ENCODE data around the gene MX2. TPM values are rescaled to one million over a fixed set of nuclear protein-coding genes. Genes with fewer than 3 reads are reported as not detected.
A peak's percentile ranks its signal among the peaks of the same experiment; 100 is the strongest.

The MX2 gene
- total and polyA plus RNA-seq, 10 of the 15 experiments (the other 5 are each of a cell fraction or from before 2014, with no cell fraction given), result 10.5 to 167 (median 46.1) TPM

GRCh38 chr21:41319273-41319672 lies 42.6 kb upstream of the MX2 start (continued):
- no peak for TF ChIP-seq SMARCA5 (IDR thresholded peaks at IDR 0.05)
- TF ChIP-seq PAX5 (IDR thresholded peaks at IDR 0.05; ENCODE audit: borderline replicate concordance, low read depth, low read length), result no peak
- no peak for TF ChIP-seq POLR2A (IDR thresholded peaks at IDR 0.05; ENCODE audit: low read depth, low read length)
- no peak for TF ChIP-seq HDAC6 (IDR thresholded peaks at IDR 0.05; ENCODE audit: unreplicated experiment)
- TF ChIP-seq IRF5 (IDR thresholded peaks at IDR 0.05; ENCODE audit: borderline replicate concordance), result no peak

- H3K9ac ChIP-seq (ENCODE audit: control insufficient read depth, insufficient read depth, low read length), result no peak overlapping the region
- no peak overlapping the region for H2AFZ ChIP-seq (ENCODE audit: control insufficient read depth, low read depth, low read length)
- FAIRE-seq (no peak), ATAC-seq (0 out of 3 replicates have a peak, but pooled peaks have one; percentile 28), DNase-seq (ENCODE audit: low read depth, low spot score) (no peak)
- intact Hi-C loops (cut with micrococcal nuclease; ENCODE audit: unreplicated experiment), result no loop called here
- ChIA-PET RAD21 (ENCODE audit: unreplicated experiment) (no interaction called here), CTCF (no interaction called here), POLR2A (no interaction called here), SMC1A (ENCODE audit: uncharacterized antibody, unreplicated experiment) (interaction anchor here (0.9 to 1.4 kb wide), 3 partner anchors 12 to 40 kb away, joined by 3 to 4 read pairs (median 4); no protein-coding TSS in a partner anchor)
- no TSS peak for BruUV-seq (replicated peaks)
- H3K4me2 ChIP-seq (ENCODE audit: control insufficient read depth, insufficient read depth), result no peak overlapping the region
- no peaks in the 10 kb centered on the region for H3K36me3 ChIP-seq (ENCODE audit: control insufficient read depth in 2 of 2, insufficient read depth in 2 of 2, low read length in 1 of 2)
- 46% methylated on average over 20 of the region's 20 CpGs for WGBS (ENCODE audit: insufficient coverage, insufficient replicate concordance, low lambda C conversion rate, missing lambda C conversion rate)
- no peaks in the 10 kb centered on the region; the same call in 1 of the 2 replicates for H4K20me1 ChIP-seq (ENCODE audit: control insufficient read depth, insufficient read depth)
- no peak overlapping the region for H3K27ac ChIP-seq (ENCODE audit: control insufficient read depth, insufficient read depth)
- H3K4me1 ChIP-seq (ENCODE audit: control insufficient read depth, insufficient read depth, low read length), result no peaks in the 10 kb centered on the region
- H3K4me3 ChIP-seq, result no peak overlapping the region
- no peaks in the 10 kb centered on the region for H3K9me3 ChIP-seq (replicated peaks; ENCODE audit: control insufficient read depth, insufficient read depth, low read length)
- no peaks in the 10 kb centered on the region for H3K79me2 ChIP-seq (ENCODE audit: control insufficient read depth, insufficient read depth, low read length)
- H3K27me3 ChIP-seq (replicated peaks in 1 of 2; ENCODE audit: control insufficient read depth in 2 of 2, insufficient read depth in 2 of 2, low read length in 1 of 2), result no peaks in the 10 kb centered on the region; a peak in 2 of 4 replicates
- in situ Hi-C loops (cut with MboI), result no loop called here
- TF ChIP-seq SMAD1 (IDR thresholded peaks at IDR 0.05; ENCODE audit: low read depth, partially characterized antibody) (no peak), WRNIP1 (IDR thresholded peaks at IDR 0.05; ENCODE audit: borderline replicate concordance, low read depth, low read length) (no peak), NR2F1 (conservative IDR thresholded peaks at IDR 0.05) (no peak), KAT2A (conservative IDR thresholded peaks at IDR 0.05; ENCODE audit: control insufficient read depth, low read depth, low read length) (no peak), STAT3 (IDR thresholded peaks at IDR 0.05; ENCODE audit: low read depth, low read length) (no peak), PAX8 (IDR thresholded peaks at IDR 0.05) (no peak), HDAC2 (IDR thresholded peaks at IDR 0.05) (no peak), RCOR1 (conservative IDR thresholded peaks at IDR 0.05; ENCODE audit: low read depth, low read length) (no peak), GABPA (IDR thresholded peaks at IDR 0.05; ENCODE audit: low read depth) (no peak), SMC3 (IDR thresholded peaks at IDR 0.05; ENCODE audit: borderline replicate concordance, low read length) (no peak), ELK1 (IDR thresholded peaks at IDR 0.05; ENCODE audit: low read depth, low read length) (no peak), CUX1 (IDR thresholded peaks at IDR 0.05; ENCODE audit: insufficient replicate concordance, low read depth, low read length) (no peak)
Observed at GRCh38 chr21:41321211-41321907, 40.5 kb upstream of the MX2 start.

Data from GM12878 (cell line).